Amniotic epithelial cell (primary cell): ENCODE results near the gene DISP2.

Experiments
- DNase-seq: peaks from one replicate; pipeline ENCODE4 v3.0.0-alpha.2; 2010; ENCODE audit warnings: low read depth

Gene DISP2

DNA sequence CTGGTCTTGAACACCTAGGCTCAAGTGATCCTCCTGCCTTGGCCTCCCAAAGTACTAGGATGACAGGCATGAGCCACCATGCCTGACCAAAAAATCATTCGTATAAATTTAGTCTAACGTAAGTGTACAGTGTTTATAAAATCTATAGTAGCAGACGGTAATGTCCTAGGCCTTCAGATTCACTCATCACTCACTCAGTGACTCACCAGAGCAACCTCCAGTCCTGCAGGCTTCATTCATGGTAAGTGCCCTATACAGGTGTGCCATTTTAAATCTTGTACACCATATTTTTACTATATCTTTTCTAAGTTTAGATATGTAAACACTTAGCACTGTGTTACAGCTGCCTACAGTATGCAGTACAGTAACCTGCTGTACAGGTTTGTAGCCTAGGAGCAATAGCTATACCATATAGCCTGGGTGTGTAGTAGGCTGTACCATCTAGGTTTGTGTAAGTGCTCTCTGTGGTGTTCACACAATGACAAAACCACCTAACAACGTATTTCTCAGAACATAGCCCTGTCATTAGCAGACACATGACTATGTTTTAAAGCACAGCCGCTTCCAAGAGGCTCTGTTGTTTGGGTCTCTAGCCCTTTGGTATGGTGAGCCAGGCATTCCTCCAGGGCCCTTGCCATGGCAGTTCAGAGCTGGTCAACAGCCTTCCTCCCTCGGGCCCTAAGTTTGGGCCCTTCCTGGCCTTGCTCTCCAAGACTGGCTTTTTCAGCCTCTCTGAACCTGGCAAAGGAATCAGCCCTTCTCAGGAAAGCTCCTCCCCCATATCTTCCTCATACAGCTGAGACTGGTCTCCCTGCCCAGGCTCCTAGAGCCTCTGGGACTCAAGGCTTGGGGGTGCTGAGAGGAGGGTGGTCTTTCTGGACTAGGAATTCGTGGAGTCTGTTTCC is 15.4 kb upstream of the DISP2 start:
- no peak for DNase-seq

DNA sequence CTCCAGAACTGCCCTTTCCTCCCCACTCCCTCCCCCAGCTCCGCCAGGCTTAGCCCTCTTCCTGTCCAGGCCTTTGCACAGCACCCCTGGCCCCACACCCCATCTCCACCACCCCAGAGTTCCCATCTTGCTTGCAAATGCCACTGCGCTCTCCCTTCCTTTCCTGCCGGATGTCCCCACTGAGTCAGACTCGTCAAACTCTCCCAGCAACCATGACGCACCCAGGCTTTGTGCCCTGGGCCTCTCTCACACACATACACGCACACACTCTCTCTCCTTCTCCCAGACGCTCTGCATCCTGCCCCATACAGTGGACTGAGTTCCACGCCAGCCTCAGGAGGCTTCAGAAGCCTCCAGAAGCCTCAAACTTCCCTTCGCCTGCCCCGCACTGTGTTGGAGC is 14.5 kb upstream of the DISP2 start:
- peak; percentile 94 for DNase-seq

DNA sequence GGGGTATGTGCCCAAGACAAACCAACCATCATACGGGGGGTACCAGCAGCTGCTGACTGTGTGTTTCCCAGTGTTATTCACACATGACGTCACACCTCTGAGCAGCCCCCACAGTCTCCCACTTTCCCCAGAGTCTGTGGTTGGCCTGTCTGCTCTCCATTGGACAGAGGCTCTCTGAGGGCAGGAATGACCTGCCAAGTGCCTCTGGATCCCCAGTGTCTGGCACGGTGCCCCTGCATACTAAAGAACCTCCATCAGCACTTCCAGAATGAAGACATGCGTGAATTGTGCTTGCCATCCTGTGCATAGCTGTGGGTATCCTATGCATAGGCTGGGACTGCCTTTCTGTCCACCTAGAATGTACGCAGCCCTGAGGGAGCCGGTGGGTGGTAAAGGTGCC is 13.8 kb upstream of the DISP2 start:
- peak; percentile 67 for DNase-seq

DNA sequence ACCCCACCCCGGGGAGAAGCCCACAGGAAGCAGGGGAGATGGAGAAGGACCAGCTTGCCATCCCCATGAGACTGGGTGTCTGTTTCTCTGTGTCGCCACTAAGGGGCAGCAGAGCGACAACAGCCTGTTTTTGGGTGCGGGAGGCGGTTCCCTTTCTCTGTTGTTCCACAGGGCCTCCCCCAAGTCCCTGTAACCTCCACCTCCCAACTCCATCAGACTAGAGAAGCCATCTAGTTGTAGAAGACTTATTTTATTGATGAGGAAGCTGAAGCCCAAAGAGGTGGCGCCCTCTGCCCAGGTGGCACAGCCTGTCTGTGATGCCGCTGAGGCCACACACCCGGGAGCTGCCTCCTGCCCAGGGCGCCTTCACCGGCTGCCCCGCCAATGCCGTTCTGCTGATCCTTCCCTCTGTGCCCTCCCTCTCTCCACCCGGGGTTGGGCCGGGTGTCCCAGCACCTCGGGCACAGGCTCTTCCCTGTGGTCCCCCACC is 13.3 kb upstream of the DISP2 start:
- DNase-seq = peak; percentile 49

DNA sequence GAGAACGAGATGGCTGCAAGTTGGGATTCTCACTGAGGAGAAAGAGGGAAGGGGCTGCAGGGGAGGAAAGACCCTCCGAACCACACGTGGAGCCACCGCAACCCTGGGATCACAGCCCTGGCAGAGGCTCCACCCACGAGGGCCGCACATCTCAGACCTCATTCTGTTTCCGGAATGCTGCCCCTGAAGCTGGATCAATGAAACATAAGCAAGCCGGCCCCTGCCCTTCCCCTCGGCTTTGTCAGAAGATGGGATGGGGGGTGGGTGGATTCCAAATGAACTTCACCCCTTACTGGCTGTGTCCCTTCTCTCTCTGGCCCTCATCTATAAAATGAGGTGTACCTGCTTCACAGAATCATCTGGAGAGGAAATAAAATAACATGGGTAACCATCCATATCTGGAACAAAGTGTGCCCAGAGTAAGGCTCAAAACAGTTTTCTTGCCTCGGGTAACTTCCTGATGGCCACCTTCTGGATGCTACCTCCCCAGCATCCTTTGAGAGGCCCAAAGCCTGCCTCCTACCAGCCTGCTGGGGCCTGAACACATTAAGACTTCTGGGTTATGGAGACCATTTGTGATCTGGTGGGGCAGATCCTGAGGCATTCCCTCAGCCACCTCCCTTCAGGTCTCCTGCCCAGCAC is 12.7 kb upstream of the DISP2 start:
- DNase-seq = no peak

DNA sequence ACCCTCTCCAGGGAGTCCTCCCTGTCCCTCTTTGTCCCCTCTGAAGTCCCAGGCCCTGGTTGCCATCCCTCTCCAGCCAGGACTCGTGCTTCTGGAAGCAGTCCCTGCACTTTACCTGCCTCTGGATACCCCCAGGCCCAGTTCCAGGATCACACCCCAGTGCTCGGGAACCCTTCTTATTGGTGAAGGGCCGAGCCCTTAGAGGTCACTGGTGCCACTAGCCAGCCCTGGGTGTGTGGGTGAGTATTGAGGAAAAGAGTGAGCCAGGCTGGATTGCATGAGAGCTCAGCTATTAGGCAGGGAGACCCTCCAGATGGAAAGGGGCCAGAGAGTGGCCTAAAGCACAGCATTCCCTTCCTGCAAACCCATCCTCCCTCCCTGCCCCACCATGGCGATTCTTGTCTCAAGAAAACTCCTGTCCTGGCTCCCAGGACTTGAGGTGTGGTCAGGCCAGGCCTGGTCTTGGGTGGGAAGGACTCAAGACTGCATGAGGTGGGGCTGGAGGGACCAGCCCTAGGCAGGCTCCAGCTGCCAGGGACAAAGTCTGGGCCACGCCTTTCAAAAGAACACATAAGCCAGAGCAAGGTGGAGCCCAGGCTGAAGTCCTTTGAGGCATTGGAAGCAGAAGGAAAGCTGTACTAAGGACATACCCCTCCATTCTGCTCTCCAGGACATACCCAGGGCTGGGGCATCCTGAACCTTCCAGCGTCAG is 12.0 kb upstream of the DISP2 start:
- DNase-seq = no peak

DNA sequence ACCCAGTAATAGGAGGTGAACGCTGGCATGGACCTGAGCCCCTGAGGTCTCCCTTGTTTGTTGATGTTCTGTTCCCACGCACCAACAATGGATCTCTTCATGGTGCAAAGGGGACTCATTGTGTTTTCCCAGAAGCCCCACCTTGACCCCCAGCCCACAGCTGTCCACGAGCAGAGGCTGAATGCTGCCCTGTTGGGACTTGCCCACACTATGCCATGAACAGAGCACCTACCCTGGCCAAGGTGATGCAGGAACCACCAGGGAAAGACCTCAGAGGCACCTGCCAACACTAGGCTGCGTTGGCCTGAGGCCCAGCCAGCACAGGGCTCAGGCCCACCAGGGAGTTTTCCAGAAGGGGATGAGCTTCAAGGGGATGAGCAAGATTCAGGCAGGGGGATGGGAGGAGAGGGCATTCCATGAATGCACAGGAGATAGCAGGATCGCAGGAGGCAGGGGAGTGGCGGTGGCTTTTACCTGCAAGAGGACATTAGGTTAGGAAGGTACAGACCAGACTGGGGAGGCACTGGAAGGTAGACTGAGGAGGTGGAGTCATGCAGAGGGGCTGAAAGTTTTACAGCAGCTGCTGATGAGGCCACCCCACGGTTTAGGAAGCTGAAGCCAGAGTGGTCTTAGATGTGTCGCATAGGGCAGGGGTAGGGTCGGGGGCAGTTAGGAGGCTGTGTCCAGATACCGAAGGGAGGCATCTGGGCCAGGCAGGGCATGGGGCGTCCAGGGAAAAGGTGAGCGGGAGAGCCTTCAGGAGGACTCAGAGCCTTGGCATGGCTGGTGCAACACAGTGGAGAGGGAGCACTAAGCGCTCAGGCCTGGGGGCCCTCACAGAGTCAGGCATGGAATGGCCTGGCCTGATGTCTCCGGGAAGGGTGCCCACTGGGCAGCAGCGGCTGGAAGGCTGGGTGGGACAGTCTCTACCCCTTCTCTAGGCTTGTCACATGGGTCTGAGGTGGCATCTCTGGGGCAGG is 11.2 kb upstream of the DISP2 start:
- no peak for DNase-seq

DNA sequence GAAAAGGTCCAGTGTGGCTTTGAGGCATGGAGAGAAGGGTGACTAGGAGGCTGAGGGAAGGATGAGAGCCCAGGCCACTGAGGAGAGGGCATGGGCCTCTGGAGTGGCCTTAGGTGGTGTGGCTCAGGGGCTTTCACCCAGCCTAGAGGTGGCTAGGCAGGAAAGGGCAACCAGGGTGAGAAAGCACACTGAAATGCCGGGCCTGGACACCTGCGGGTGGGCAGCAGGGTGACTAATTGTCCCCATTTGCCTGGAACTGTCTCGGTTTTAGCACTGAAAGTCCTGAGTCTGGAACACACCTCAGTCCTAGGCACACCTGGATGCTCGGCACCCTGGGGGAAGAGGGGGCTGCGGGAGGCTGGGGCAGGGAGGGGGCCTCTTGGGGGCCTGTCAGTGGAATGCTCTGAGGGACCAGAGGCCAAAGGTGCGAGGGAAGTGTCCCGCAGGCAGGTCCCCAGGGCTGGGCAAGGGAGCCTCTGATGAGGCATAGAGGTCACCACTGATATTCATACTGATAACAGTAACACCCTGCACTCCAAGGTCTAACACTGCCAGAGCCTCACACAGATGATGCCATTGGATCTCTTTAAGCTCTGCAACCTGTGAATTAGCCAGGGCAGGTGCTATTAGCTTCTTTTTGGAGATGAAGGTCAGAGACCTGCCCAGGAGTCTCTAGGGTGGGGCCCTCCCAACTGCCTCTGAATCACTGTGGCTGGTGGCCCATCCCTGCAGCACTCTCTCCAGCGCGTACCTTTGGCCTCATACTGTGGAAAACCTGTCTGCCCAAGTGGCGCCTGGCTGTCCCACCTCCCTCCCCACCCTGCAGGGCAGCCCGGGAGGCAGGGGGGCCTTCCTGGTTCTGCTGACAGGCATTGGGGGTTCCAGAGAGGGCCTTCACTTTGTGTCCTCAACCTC is 10.2 kb upstream of the DISP2 start:
- no peak for DNase-seq

DNA sequence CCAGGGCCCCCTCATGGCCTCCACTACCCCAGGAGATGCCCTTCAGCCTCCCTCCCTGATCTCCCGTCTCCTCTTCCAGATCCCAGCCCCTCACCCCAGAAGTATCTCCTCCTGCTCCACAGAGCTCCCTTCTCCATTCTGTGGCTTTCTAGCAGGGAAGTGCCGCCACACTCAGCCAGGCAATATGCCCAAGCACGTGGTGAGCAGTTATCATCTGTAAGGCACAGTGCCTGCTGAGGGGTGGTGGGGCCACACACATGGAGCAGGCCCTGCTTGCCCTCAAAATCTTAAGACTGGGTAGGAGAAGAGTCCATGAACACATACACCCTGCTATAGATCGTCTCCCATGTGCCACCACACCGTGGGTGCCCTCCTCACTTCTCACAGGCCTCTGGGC is 9.5 kb upstream of the DISP2 start:
- no peak for DNase-seq

DNA sequence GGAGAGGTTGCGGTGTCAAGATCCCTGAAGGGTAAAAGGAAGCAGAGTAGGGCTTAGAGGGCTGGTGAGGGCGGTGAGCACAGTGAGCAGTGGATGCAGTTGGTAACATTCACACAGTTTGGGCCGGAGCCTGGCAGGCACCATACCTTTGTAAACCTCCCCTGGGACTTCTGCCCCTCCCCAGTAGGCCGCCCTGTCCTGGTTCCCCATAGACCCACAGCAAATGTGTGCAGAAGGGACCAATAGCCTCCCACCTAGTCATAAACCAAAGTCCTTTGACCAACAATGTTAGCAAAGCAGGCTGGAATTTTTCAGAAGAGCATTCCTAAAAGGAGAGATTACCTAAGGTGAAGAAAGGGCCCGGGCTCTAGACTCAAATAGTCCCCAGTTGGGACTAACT is 8.9 kb upstream of the DISP2 start:
- no peak for DNase-seq

DNA sequence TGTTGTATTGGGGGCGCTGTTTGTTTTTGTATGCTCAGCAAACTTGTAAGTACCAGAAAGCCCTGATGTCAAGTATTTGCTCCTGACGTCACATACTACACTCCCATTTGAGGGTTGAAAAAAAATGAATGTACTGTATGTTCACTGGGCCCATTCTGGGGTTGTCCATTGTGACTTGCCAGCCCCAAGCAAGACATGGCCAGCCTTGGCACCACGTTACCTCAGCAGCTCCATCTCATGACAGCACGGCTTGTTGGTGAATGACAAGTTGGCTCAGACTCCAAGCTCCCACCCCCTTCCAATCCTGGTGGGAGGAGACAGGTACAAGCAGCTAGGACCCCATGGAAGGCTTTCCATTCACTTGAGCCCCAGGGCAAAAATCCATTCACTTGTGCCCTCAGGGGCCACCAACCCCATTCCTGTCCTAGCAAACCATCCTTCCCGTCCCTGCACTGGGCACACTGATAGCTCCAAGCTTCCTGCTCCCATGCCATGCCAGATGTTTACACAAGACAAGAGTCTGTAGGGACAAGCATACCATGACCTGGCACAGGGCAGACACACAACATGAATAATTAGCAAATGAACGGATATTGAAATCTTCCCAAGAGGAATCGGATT is 5.6 kb upstream of the DISP2 start:
- DNase-seq = no peak

DNA sequence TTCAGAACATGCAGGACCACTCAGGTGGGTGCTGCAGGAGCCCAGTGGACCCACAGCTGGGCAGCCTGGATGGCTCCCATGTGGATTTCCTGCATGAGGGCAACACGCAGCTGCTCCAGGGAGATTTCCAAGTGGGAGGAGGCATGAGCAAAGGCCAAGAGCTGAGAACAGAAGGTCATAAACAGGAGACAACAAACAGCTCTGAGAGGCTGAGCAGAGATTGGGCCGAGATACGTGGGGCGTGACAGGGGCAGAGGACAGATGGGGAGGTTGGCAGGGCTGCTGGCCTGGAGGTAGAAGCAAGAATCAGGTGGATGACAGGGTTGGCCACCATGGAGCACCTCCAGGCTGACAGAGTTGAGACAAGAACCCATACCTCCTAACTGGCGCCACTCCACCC is 4.3 kb upstream of the DISP2 start:
- no peak for DNase-seq

DNA sequence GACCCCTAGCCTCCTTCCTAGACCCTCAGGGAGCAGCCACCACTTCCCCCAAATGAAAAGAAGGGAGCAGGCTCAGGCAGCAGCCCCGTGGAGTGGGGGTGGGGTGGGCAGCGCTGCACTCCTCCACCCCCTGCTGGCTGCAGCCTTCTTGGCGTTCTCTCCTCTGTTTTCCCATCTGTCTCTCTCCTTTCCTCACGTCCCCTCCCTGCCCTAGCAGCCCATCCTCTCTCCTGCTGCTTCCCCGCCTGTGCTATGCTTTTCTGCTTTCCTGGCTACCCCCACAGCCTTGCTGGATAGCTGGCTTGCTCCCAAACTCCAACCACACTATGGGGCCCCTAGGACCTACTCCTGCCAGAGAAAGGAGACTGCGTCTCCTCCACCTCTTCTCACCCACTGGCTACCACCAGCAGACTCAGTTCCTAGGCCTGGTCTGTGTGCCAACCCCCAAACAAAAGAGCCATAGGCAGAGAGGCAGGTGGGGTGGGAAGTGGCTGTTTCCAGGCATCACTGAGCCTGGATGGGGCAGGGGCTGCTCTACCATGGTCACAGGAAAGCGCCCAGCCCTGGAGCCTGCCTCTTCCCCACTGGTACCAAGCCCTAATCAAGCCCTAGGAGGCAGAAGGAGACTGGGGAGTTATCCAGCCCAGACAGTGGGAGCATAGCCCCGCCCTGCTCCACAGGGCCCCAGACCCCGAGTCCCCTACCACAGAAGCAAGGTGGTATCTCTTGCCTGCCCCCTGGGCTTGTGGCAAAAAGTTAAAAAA is 3.4 kb upstream of the DISP2 start:
- peak; percentile 59 for DNase-seq

DNA sequence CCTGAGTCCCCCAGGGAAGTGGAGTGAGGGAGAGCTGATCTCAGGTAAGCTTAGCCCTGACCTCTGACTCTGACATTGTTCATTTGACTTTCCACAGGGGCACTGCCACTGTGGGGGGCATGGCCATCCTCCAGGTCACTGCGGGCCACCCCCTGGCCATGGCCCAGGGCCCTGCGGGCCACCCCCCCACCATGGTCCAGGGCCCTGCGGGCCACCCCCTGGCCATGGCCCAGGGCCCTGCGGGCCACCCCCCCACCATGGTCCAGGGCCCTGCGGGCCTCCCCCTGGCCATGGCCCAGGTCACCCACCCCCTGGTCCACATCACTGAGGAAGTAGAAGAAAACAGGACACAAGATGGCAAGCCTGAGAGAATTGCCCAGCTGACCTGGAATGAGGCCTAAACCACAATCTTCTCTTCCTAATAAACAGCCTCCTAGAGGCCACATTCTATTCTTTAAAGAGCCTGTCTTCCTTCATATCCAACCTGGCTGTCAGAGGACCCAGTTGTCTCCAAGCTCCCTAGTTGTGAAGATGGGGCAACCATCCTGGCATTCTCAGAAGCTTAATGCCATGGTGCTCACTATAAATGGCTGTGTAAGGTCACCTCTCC is 1.9 kb upstream of the DISP2 start:
- DNase-seq = peak; percentile 52

DNA sequence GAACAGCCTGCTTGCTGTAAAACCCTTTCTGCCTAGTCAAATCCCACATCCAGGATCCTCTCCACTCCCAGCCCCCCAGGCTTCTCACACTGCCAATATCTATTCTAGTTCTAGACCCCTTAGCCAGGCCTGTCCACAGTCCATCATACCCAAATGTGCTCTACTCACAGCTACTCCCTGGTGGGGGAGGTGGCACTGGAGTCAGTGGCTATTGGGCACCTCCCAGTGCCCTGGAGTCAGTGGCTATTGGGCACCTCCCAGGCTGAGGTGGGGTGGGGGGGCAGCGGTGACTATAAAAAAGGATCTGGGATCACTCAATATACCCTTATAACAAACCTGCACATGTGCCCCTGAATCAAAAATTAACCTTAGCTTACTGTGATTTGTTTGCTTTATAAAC is 773 bp upstream of the DISP2 start:
- DNase-seq = no peak

DNA sequence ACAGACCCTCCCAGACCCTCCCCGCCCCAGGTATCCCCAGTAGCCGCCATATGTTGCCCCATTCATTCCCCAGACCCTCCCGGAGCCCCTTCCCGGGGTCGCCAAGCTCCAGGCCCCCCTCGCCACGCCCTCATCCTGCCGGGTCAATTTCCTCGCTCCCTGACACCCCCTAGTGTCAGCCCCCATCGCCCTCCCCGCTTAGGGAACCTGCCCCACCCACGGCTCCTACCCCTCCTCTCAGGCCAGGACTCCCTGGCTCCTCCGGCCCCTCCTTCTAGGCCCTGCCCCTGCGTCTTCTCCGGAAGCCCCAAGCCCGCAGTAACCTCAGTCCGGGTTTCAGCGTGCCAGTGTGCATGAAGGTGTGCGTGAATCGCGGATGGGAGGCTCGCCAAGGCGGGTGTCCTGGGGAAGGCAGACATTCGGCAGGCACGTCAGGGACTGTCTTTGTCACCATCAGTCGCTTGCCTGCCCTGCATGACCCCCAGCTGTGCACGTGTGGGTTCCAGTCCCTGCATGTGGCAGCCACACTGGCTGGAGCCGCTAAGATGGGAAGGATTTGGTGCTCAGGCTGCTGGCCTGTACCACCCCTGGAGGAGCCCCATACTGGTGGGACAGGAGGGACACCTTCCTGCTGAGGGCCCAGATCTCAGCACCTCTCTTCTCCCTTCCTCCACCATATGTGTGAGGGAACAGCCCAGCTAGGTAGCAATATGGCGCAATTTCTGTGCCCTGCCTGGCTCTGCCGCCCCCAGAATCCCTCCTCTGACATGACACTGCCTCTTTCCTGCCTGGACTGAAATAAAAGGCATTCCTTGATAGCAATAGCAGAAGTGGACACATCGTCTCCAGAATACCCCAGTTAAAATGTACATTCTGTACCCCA is 693 bp downstream of the DISP2 start:
- DNase-seq = no peak

DNA sequence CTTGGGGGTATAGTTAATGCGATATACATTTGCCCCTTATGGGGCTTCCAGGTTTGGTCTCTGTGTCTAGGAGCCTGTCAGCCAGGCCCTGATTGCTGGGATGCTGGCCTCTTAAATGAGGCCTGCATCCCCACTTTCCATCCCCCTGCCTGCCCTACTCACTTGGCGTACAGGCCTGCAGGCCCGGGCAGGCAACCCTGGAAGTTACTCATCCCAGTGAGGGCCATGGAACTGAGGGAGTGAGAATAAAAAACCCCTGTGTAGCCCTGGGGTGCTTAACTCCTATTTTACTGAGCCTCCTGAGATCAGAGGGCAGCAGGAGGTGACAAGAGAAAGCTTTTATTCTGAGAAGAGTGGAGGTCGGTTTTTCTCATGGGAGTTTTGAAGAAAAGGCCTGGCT is 2.0 kb downstream of the DISP2 start:
- DNase-seq = no peak

DNA sequence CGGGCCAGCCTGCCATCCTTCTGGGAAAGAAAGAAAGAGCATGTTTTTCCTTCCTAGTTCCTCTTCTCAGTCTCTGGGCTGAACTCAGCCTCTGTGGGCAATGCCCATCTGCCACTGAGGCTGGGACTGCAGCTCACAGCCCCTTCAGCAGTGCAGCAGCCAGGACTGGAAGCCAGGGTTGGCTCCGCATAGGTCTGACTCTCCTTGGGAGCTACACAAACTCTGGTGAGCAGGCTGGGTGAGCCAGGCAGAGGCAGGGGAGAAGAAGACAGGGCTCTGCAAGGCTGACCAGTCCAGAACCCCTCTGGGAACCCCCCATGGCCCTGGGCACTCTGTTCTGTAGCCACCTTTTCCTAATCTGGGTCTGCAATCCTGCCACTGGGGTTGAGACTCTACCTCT is 3.6 kb downstream of the DISP2 start:
- DNase-seq = no peak
